ENCODE measurements around the gene AKR7A3.
"Not testable (repeated sequence)": the region's sequence is repeated elsewhere in the genome, so short reads cannot be mapped to it uniquely, and the experiment has no call there.

The AKR7A3 gene

DNA sequence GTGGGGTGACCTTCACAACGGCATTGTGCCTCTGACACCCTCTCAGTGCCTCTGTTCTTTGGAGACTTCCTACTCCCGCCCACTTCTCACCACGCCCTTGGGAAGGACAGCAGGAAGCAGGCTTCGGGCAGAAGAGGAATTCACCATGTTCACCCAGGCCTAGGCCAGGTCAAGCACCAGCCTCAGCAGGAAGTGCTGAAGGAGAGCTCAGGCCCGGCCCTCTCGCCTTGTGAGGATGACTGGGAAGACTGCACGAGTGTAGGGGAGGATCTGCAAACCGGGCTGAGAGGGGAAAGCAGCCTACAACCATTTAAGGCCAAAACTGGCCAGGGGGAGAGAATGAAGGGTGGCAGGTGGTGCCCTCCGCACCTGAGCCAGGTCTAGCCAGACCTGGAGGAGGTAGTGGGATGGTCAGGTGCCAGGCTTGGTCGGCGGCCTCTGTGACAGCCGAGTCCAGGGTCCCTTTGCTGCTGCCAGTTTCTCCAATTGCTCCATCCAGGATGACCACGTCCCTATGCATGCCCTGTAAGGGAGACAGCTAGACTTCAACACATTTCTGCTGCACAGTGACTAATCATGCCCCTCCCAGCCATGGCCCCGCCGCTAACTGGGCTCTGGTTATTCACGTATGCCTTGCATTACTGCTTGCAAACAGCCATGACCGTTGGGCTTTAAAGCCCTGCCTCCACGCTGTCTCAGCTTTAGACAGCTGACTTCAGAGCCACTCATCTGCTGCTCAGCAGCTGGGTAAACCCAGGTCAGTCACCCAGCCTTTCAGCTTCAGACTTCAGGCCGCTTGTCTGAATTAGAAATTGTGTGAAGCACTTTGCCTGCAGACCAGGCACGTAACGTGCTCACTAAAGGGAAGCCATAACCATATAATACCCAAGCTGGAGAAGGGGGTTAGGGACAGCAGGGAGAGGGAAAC is 28.1 kb downstream of the AKR7A3 start:
- DNase-seq (ENCODE audit: low read depth, low spot score): no peak

DNA sequence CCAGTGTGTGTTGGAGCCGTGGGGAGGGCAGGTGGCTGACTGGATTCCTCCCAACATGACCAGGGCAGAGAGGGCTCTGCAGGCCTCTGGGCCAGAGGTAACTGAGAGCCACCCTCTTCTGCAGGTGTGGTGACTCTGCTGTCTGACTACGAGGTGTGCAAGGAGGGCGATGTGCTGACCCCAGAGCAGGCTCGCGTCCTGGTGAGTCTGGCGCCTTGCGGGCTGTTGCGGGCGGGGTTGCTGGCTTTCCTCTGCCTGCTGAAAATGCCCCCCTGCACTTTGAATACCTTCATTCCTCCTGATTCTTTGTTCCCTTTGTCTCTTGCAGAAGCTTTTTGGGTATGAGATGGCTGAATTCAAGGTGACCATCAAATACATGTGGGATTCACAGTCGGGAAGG is 30.2 kb downstream of the AKR7A3 start:
- DNase-seq (ENCODE audit: low read depth, low spot score): no peak
- no peak overlapping the region for H3K4me3 ChIP-seq (ENCODE audit: low read length)

More for the DNA sequence above, 28.1 kb downstream of the AKR7A3 start:
- H3K4me3 ChIP-seq (ENCODE audit: low read length): no peak overlapping the region

DNA sequence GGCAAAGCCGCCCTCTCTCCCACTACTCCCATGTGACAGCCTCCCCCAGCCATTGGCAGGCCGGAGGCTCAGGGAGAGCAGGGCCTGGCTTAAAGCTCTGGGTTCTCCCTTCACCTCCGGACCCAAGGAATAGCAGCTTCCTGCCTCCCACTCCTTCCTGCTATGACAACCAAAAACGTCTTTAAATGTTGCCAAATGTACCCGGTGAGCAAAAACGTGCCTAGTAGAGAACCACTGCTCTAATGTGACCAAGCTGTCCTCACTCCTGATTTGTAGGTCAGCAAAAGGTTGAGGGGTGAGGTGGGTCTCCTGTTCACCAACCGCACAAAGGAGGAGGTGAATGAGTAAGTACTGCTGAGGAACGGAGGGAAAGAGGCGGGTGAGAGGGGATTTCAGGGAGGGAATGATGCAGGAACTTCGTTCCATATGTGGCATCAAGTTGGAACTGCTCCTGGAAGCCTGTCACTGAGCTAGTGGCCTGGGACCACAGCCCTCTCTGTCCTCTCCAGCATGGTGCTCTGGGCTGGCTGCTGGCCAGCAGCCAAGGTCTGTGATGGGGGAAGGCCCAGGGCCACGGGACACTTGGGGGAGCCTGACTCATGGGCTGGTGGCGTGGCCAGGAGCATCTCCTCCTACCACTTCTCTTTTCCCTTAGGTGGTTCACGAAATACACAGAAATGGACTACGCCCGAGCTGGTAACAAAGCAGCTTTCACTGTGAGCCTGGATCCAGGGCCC is 31.2 kb downstream of the AKR7A3 start:
- DNase-seq (ENCODE audit: low read depth, low spot score): no peak
- no peak overlapping the region for H3K4me3 ChIP-seq (ENCODE audit: low read length)

DNA sequence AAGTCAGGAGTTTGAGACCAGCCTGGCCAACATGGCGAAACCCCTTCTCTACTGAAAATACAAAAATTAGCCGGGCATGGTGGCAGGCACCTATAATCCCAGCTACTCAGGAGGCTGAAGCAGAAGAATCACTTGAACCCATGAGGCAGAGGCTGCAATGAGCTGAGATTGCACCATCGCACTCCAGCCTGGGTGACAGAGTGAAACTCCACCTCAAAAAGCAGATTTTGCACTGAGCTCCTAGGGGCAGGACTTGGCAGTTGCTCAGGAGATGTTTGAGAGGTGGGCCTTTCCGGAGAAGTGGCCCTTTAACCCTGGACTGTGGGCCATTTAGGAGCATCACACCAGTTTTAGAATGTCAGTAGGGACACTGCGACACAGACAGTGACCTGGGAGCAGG is 32.3 kb downstream of the AKR7A3 start:
- not testable (repeated sequence) for H3K4me3 ChIP-seq (ENCODE audit: low read length); DNase-seq (ENCODE audit: low read depth, low spot score)

DNA sequence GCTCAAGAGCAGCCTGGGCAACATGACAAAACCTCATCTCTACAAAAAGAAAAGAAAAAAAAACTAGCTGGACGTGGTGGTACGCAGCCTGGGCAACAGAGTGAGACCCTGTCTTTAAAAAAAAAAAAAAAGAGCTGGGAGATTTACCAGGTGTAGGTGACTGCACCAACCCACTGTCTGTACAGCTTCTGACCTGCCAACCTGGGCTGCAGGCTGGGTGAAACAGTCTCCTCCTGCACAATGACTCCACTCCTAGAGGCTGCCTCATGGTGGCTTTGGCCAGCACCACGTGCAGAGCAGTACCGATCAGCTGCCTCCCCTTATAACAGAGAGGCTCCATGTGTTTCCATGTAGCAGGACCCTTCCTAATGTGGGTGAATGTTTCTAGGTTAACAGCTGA is 33.3 kb downstream of the AKR7A3 start:
- no peak for DNase-seq (ENCODE audit: low read depth, low spot score)
- H3K4me3 ChIP-seq (ENCODE audit: low read length): no peak overlapping the region

DNA sequence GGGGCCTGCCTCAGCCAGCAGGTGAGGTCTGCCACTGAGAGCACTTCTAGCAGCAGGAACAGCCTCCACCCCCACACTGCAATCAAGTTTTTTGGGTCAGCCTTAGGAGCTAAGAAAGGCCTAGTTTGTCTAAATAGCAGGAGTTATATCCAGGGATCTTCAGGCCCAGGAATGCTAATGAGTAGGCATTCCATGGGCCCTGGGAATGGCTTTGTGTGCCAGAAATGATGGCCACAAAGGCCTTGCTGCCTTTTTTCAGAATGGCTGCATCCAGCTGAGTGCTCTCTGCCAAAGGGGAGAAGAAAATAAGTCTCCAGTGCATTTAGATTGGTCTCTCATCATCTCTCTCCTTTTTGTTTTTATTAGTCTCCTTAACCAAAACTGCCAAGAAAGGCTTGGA is 34.2 kb downstream of the AKR7A3 start:
- no peak overlapping the region for H3K4me3 ChIP-seq (ENCODE audit: low read length)
- no peak for DNase-seq (ENCODE audit: low read depth, low spot score)

DNA sequence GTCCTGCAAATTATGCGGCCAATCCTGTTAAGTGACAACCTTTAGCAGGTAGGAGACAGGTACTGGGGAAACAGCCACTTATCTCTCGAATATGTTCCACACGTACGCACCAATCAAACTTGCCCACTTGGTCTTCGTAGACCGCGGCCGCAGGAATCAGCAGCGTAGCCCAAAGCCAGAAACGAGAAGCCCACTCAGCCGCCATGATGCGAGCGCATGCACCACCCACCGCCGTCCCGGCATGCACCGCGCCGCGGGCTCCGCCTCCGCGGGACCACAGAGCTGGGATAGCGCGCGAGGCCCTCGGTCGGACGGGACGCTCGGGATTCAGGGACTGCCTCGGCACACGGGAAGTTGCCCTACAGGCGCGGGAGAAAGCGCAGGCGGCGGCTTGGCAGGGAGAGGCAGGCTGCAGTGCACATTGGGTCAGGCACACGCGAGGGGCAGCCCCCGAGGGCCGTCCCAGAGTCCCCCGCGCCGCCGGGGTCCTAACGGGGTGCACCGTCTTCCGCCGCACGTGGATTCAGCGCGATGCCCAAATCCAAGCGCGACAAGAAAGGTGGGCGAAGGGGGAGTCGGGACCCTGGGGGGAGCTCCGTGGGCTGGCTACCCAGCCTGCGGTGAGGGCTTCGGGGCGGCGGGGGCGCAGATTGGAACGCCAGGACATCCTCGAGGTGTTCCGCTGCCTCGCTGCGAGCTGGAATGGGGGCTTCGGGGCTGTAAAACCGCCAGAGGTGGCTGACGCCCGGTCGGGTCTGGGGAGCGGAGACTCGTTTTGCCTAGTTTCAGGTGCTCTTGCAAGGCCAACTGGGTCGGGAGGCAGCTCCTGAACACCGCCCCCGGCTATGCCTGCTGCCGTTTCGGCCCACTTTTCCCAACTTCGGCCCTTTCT is 37.0 kb downstream of the AKR7A3 start, which contains the start of the genes EMC1 and MRTO4:
Gene EMC1, minus strand, starts transcription at position 220 of the 892 bp plus-strand sequence. Its CDS starts 15 bp downstream, at position 205.
Gene MRTO4, plus strand, starts transcription at position 501 of the 892 bp plus-strand sequence. Its CDS starts 31 bp downstream, at position 532.
- peak; percentile 72 for DNase-seq (ENCODE audit: low read depth, low spot score)
- H3K4me3 ChIP-seq (ENCODE audit: low read length): peak within 1 kb of the TSS; percentile 100

DNA sequence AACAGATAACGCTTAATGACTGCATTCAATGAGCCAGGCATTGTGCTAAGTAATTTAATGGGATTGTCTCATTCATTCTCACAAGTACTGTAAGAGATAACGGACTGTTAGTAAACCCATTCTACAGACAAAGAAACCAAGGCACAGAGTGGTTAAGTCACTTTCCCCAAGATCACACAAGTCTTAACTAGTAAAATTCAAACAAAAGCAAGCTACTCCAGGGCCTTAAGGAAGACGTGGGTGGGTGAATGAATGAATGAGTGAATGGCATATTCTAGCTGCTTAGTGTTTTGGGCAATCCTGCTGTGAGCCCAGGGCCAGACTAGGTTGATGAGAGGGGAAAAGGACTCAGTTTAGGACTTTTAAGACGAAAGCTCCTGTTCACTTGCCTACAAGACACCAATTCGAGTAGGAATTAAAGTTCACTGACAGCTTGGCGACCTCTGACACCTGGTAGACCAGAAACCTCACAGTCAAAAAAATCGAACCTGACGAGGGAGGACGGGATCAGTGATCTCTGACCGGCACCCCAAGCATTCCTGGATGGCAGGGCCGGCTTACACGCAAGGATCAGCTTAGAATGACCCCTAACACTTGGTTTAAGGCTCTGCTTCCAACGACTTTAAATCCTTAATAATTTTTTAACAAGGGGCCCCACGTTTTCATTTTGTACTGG is 37.8 kb downstream of the AKR7A3 start:
- H3K4me3 ChIP-seq (ENCODE audit: low read length): peak overlapping the region; percentile 100
- DNase-seq (ENCODE audit: low read depth, low spot score): no peak

DNA sequence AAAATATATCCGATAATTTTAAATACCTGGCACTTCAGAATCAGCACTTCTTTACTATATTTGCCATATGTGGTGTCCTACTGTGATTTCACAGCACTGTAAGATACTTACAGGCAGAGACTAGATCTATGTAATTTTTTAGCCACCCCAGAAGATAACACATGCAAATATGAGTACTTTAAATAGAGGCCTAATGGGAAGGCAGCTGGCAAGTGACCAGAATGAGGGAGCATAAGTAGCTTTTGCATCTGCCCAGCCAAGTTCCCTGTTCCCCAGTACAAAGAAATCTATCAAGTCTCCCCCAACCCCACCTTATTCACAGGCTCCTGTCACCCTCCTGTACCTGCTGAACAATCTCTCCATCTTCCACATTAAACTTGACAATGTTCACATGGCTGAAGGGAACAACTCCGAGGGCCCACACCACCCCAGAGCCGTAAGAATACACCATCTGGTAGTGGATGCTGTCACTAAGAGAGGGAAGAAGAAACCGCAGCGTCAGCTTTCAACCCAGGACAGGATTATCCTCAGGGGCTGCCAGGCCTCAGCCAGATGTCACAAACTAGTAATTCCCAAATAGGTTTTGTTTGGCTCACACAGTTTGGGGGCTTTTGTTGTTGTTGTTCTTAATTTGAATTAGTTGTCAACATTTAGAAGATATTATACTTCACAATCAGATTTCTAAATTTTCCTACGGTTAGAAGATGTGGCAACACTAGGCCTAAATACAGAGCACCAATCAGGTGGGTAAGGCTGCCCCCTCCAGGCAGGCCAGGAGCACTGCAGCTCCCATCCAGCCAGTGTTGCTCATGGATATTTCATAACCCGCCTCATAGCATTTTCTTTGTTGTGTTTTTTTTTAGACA is 47.7 kb downstream of the AKR7A3 start:
- H3K4me3 ChIP-seq (ENCODE audit: low read length): no peak overlapping the region
- DNase-seq (ENCODE audit: low read depth, low spot score): peak; percentile 54

DNA sequence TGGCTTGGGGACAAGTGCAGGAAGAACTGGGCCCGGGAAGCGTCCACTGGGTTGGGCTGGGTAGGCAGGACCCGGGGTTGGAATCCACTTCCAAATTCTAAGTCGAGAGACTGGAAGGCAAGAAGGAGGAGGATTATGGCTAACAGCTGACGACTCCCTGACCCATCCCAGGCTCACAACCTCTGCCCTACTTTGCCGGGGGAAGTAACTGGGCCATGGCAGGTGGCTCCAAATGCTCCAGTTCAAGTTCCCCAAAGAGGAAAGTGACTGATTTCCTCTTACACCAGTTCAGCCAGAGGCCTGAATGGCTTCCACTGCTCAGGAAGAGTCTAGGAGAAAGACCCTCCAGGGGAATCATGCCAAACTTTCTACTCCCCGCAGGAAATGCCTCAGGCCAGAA is 48.7 kb downstream of the AKR7A3 start:
- DNase-seq (ENCODE audit: low read depth, low spot score): no peak
- no peak overlapping the region for H3K4me3 ChIP-seq (ENCODE audit: low read length)

DNA sequence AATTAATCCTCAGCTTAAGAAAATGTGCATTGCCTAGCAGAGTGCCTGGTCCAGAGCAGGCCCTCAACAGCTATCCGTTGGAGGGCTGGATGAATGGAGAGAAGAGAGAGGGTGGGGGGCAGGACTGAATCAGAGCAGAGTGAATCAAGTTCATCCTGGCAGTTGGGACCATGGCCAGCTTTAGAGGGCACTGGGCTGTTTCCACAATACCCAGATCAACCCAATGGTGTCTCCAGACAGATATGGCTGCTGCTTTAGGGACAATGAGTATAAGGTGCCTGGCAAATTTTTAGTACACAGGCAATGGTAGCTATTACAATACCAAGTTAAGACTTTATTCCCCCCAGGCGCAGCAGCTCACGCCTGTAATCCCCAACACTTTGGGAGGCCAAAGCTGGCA is 54.3 kb downstream of the AKR7A3 start:
- no peak for DNase-seq (ENCODE audit: low read depth, low spot score)
- H3K4me3 ChIP-seq (ENCODE audit: low read length): no peak overlapping the region

Measured in Jurkat, Clone E6-1 (cell line).